Activated T-cell treated with anti-CD3 and anti-CD28 coated beads, Interleukin-2, amount 50 U/mL, for 1 hour (primary cell): ENCODE measurements around the gene NHSL1.
A peak's percentile ranks its signal among the peaks of the same experiment; 100 is the strongest.

Experiments
- DNase-seq: peaks from one replicate; pipeline ENCODE4 v3.0.0-alpha.2; 2020

The NHSL1 gene

GRCh38 chr6:138422861-138423260 is 76.4 kb downstream of the NHSL1 start:
- DNase-seq: no peak

GRCh38 chr6:138421608-138422007 is 77.7 kb downstream of the NHSL1 start:
- DNase-seq: no peak

- no peak for DNase-seq
Observed at GRCh38 chr6:138421089-138421488, 78.2 kb downstream of the NHSL1 start.

GRCh38 chr6:138420356-138420755 is 78.9 kb downstream of the NHSL1 start:
- no peak for DNase-seq

- no peak for DNase-seq
Observed at GRCh38 chr6:138419766-138420165, 79.5 kb downstream of the NHSL1 start.

GRCh38 chr6:138418118-138418742 is 81.1 kb downstream of the NHSL1 start:
- DNase-seq: no peak

- no peak for DNase-seq
Observed at GRCh38 chr6:138417493-138418117, 81.7 kb downstream of the NHSL1 start.

GRCh38 chr6:138416206-138416605 is 83.1 kb downstream of the NHSL1 start:
- no peak for DNase-seq

GRCh38 chr6:138415125-138415524 is 84.2 kb downstream of the NHSL1 start:
- DNase-seq: no peak

GRCh38 chr6:138410972-138411880 is 88.1 kb downstream of the NHSL1 start:
- DNase-seq: no peak

GRCh38 chr6:138410048-138410735 is 89.1 kb downstream of the NHSL1 start:
- DNase-seq: no peak

- DNase-seq: no peak
Observed at GRCh38 chr6:138406443-138406842, 92.9 kb downstream of the NHSL1 start.

- no peak for DNase-seq
Observed at GRCh38 chr6:138405816-138406413, 93.4 kb downstream of the NHSL1 start.

GRCh38 chr6:138404666-138405337 is 94.5 kb downstream of the NHSL1 start:
- no peak for DNase-seq

- peak; percentile 87 for DNase-seq
Observed at GRCh38 chr6:138403801-138404665, 95.3 kb downstream of the NHSL1 start, which contains the start of gene HEBP2. HEBP2 (plus strand) TSS chr6:138404223; CDS start chr6:138404496, 273 bp downstream.

- no peak for DNase-seq
Observed at GRCh38 chr6:138403324-138403800, 95.9 kb downstream of the NHSL1 start.

GRCh38 chr6:138402838-138403187 is 96.5 kb downstream of the NHSL1 start:
- DNase-seq: no peak

GRCh38 chr6:138401960-138402837 is 97.1 kb downstream of the NHSL1 start:
- DNase-seq: no peak

- DNase-seq: no peak
Observed at GRCh38 chr6:138400326-138400725, 99.0 kb downstream of the NHSL1 start.
